Neural cell (in vitro differentiated cells): Measurements from ENCODE around the gene TYW1B. TPM values are rescaled to one million over a fixed set of nuclear protein-coding genes. Genes with fewer than 3 reads are reported as not detected.
"Not testable (repeated sequence)": the region's sequence is repeated elsewhere in the genome, so short reads cannot be mapped to it uniquely, and the experiment has no call there.

Source experiments
- H2AFZ ChIP-seq: fragments of 200-600, 300-800 bp; sonication (generic), shearing (Covaris generic); 2 replicates; pipeline ENCODE4 v1.6.0; 2014; ENCODE audit warnings: low read depth, mild to moderate bottlenecking, antibody characterized with exemption, low read length, moderate library complexity
- H3F3A ChIP-seq: fragments of 200-600 bp; shearing (Covaris generic); 2 replicates; pipeline ENCODE4 v1.6.1; 2016; ENCODE audit warnings: mild to moderate bottlenecking, moderate library complexity, mixed read lengths, antibody characterized with exemption, low read length; ENCODE audit not compliant: insufficient read depth, poor library complexity, severe bottlenecking
- H3K27ac ChIP-seq: fragments of 200-600, 300-800 bp; sonication (generic), shearing (Covaris generic); 2 replicates; pipeline ENCODE4 v1.5.1; 2014; ENCODE audit warnings: mild to moderate bottlenecking, low read length, moderate library complexity
- H3K27me3 ChIP-seq: fragments of 300-800, 200-600 bp; sonication (generic), shearing (Covaris generic); 2 replicates; pipeline ENCODE4 v1.6.0; 2014; ENCODE audit warnings: mild to moderate bottlenecking, low read depth, low read length, moderate library complexity; ENCODE audit not compliant: insufficient read depth
- H3K36me3 ChIP-seq: fragments of 300-800, 200-600 bp; sonication (generic), shearing (Covaris generic); 2 replicates; pipeline ENCODE4 v1.5.1; 2014; ENCODE audit warnings: mild to moderate bottlenecking, antibody characterized with exemption, low read length, moderate library complexity; ENCODE audit not compliant: insufficient read depth
- H3K4me2 ChIP-seq: fragments of 300-800, 200-600 bp; sonication (generic), shearing (Covaris generic); 2 replicates; pipeline ENCODE4 v1.6.0; 2014; ENCODE audit warnings: mild to moderate bottlenecking, low read length
- H3K4me3 ChIP-seq: fragments of 300-800, 200-600 bp; sonication (generic), shearing (Covaris generic); 2 replicates; pipeline ENCODE4 v1.5.1; 2014; ENCODE audit warnings: mild to moderate bottlenecking, low read length, moderate library complexity
- H3K79me2 ChIP-seq: fragments of 200-600 bp; shearing (Covaris generic); replicated peaks from 2 replicates; pipeline ENCODE4 v1.6.0; 2014; ENCODE audit warnings: mild to moderate bottlenecking, low read length, moderate library complexity; ENCODE audit not compliant: insufficient read depth
- H3K9ac ChIP-seq: fragments of 300-800, 200-600 bp; sonication (generic), shearing (Covaris generic); 2 replicates; pipeline ENCODE4 v1.6.1; 2016; ENCODE audit warnings: mild to moderate bottlenecking, low read length, mixed read lengths
- H3K9me2 ChIP-seq: fragments of 200-600 bp; shearing (Covaris generic); 2 replicates; pipeline ENCODE4 v1.6.1; 2016; ENCODE audit warnings: mild to moderate bottlenecking, low read length, mixed read lengths; ENCODE audit not compliant: insufficient read depth
- H3K9me3 ChIP-seq: fragments of 200-600, 300-800 bp; sonication (generic), shearing (Covaris generic); 2 replicates; pipeline ENCODE4 v1.6.1; 2016; ENCODE audit warnings: mild to moderate bottlenecking, mixed run types, low read length, moderate library complexity, mixed read lengths
- H4K20me1 ChIP-seq: fragments of 200-600 bp; shearing (Covaris generic); 2 replicates; pipeline ENCODE4 v1.6.1; 2016; ENCODE audit warnings: mild to moderate bottlenecking, mixed run types; ENCODE audit not compliant: insufficient read depth
- EP300 ChIP-seq: fragments of 450-650 bp; conservative IDR thresholded peaks from 2 replicates; pipeline ENCODE4 v1.6.1; 2014; ENCODE audit warnings: antibody characterized with exemption, mild to moderate bottlenecking, moderate library complexity; ENCODE audit not compliant: poor library complexity, severe bottlenecking
- EZH2 ChIP-seq: fragments of 200-600, 300-800 bp; shearing (Covaris generic), sonication (generic); IDR thresholded peaks from 2 replicates; pipeline ENCODE4 v1.6.1; 2014; ENCODE audit warnings: antibody characterized with exemption, low read length, borderline replicate concordance, mild to moderate bottlenecking; ENCODE audit not compliant: insufficient read depth, poor library complexity, severe bottlenecking
- MXI1 ChIP-seq: fragments of 450-650 bp; conservative IDR thresholded peaks from 2 replicates; pipeline ENCODE4 v1.6.1; 2014; ENCODE audit warnings: antibody characterized with exemption, mild to moderate bottlenecking; ENCODE audit not compliant: poor library complexity, severe bottlenecking
- POLR2AphosphoS5 ChIP-seq: IDR thresholded peaks from 2 replicates; pipeline ENCODE4 v1.6.1; 2012
- RAD21 ChIP-seq: fragments of 450-650 bp; conservative IDR thresholded peaks from 2 replicates; pipeline ENCODE4 v1.6.1; 2014; ENCODE audit warnings: antibody characterized with exemption, mild to moderate bottlenecking, moderate library complexity
- SMC3 ChIP-seq: fragments of 450-650 bp; conservative IDR thresholded peaks from 2 replicates; pipeline ENCODE4 v1.6.1; 2014; ENCODE audit warnings: antibody characterized with exemption, mild to moderate bottlenecking, moderate library complexity; ENCODE audit not compliant: poor library complexity
- TAF1 ChIP-seq: IDR thresholded peaks from 2 replicates; pipeline ENCODE4 v1.6.1; 2012; ENCODE audit warnings: low read depth
- polyA plus RNA-seq: library from polyadenylated mRNA; depleted of rRNA; stranded (reverse); fragments of >200 nt; gene quantifications from 2 replicates; pipeline ENCODE4 v1.2.3, GENCODE V29; 2014
- TF ChIP-seq, protein P1 (sequence below): IDR thresholded peaks from 2 replicates; pipeline ENCODE4 v1.6.1; 2012; ENCODE audit warnings: borderline replicate concordance
- TF ChIP-seq, protein P2 (sequence below): fragments of 450-650 bp; IDR thresholded peaks from 2 replicates; pipeline ENCODE4 v1.5.1; 2014; ENCODE audit warnings: antibody characterized with exemption, mild to moderate bottlenecking, moderate library complexity; ENCODE audit not compliant: poor library complexity, severe bottlenecking

TYW1B gene
- polyA plus RNA-seq, 1 donor from 2014 or later: 0.97 TPM

DNA sequence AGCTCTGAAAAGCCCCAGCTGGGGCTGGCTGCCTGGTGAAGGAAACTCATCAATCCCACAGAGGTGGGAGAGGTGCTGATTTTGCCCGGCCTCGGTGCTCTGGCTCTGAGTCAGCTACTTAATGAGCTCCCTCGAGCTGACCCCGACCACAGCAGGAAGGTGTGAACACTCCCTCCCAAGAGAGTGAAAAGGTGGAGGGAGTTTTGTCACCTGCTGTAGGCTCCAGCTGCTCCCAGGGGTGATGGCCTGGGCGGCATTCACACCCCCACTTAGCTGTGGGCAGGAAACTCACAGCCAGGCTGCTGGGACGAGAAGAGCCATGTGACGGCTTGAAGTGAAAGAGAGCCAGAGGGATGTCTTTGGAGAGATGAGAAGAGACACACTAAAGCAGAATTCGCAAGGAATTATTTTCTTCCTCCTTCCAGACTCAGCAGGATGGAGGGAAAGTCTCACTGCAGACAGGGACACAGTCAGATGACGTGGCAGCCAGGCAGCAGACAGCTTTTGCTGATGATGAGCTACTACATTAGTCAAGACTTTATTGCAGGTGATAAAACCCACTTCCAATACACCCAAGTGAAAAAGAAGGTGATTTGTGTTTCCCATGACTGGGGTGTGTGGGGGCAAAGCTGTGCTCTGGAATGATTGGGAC is 281.3 kb downstream of the TYW1B start:
- not testable (repeated sequence) for H3K27ac ChIP-seq, H3K27me3 ChIP-seq, H3K4me2 ChIP-seq, H3F3A ChIP-seq, H3K9ac ChIP-seq, H2AFZ ChIP-seq, H3K79me2 ChIP-seq, H3K9me2 ChIP-seq, H4K20me1 ChIP-seq, H3K4me3 ChIP-seq, H3K36me3 ChIP-seq, H3K9me3 ChIP-seq

DNA sequence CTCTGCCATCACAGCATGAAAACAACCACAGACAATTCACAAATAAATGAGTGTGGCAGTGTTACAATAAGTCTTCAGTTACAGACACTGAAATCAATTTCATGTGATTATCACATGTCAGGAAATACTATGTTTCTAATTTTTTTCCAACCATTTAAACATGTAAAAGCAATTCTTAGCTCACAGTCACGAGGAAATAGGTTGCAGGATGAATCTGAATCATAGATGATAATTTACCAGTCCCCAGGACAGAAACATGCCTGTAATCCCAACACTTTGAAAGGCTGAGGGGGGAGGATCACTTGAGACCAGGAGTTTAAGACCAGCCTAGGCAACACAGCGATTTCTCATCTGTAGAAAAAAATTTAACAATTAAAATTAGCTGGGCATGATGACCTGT is 283.5 kb downstream of the TYW1B start:
- not testable (repeated sequence) for H3K9me2 ChIP-seq, H3F3A ChIP-seq, H2AFZ ChIP-seq, H3K9ac ChIP-seq, H3K27me3 ChIP-seq, H4K20me1 ChIP-seq, H3K27ac ChIP-seq, H3K36me3 ChIP-seq, H3K4me2 ChIP-seq, H3K9me3 ChIP-seq, H3K4me3 ChIP-seq, H3K79me2 ChIP-seq

DNA sequence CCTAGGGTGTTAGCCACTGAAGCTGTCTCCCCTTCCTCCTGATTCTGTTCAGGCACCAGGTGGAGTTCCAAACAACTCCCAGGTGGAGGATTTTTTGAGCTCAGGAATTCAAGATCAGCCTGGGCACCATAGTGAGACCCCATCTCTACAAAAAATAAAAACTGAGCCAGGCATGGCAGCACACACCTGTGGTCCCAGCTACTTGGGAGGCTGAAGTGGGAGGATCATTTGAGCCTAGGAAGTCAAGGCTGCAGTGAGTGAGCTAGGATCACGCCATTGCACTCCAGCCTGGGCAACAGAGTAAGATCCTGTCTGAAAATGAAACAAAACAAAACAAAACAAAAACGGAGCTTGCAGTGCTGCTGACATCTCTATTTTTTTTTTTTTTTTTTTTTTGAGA is 287.1 kb downstream of the TYW1B start:
- Histone ChIP-seq H4K20me1 (no peaks in the 10 kb centered on the region), H3K79me2 (no peaks in the 10 kb centered on the region), H3K4me2 (no peak overlapping the region), H3K27ac (no peak overlapping the region), H2AFZ (no peak overlapping the region), H3K36me3 (no peaks in the 10 kb centered on the region), H3K9me3 (no peaks in the 10 kb centered on the region), H3K27me3 (no peaks in the 10 kb centered on the region), H3F3A (no peaks in the 10 kb centered on the region), H3K4me3 (no peak overlapping the region), H3K9ac (no peak overlapping the region), H3K9me2 (no peaks in the 10 kb centered on the region)
- TF ChIP-seq, protein P1, sequence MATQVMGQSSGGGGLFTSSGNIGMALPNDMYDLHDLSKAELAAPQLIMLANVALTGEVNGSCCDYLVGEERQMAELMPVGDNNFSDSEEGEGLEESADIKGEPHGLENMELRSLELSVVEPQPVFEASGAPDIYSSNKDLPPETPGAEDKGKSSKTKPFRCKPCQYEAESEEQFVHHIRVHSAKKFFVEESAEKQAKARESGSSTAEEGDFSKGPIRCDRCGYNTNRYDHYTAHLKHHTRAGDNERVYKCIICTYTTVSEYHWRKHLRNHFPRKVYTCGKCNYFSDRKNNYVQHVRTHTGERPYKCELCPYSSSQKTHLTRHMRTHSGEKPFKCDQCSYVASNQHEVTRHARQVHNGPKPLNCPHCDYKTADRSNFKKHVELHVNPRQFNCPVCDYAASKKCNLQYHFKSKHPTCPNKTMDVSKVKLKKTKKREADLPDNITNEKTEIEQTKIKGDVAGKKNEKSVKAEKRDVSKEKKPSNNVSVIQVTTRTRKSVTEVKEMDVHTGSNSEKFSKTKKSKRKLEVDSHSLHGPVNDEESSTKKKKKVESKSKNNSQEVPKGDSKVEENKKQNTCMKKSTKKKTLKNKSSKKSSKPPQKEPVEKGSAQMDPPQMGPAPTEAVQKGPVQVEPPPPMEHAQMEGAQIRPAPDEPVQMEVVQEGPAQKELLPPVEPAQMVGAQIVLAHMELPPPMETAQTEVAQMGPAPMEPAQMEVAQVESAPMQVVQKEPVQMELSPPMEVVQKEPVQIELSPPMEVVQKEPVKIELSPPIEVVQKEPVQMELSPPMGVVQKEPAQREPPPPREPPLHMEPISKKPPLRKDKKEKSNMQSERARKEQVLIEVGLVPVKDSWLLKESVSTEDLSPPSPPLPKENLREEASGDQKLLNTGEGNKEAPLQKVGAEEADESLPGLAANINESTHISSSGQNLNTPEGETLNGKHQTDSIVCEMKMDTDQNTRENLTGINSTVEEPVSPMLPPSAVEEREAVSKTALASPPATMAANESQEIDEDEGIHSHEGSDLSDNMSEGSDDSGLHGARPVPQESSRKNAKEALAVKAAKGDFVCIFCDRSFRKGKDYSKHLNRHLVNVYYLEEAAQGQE: no peak
- TF ChIP-seq POLR2AphosphoS5 (no peak), MXI1 (no peak), EP300 (no peak), RAD21 (no peak), EZH2 (no peak), SMC3 (no peak), TAF1 (no peak)
- TF ChIP-seq, protein P2, sequence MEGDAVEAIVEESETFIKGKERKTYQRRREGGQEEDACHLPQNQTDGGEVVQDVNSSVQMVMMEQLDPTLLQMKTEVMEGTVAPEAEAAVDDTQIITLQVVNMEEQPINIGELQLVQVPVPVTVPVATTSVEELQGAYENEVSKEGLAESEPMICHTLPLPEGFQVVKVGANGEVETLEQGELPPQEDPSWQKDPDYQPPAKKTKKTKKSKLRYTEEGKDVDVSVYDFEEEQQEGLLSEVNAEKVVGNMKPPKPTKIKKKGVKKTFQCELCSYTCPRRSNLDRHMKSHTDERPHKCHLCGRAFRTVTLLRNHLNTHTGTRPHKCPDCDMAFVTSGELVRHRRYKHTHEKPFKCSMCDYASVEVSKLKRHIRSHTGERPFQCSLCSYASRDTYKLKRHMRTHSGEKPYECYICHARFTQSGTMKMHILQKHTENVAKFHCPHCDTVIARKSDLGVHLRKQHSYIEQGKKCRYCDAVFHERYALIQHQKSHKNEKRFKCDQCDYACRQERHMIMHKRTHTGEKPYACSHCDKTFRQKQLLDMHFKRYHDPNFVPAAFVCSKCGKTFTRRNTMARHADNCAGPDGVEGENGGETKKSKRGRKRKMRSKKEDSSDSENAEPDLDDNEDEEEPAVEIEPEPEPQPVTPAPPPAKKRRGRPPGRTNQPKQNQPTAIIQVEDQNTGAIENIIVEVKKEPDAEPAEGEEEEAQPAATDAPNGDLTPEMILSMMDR: no peak
